Testis (tissue), 2 donors: Measurements from ENCODE around the gene GALNT12.

Source experiments
- POLR2A ChIP-seq: fragments of 450-650 bp; IDR thresholded peaks from one replicate; pipeline ENCODE4 v1.6.1; 2017; ENCODE audit warnings: antibody characterized with exemption, mild to moderate bottlenecking, moderate library complexity
- TF ChIP-seq, protein P1 (sequence below), 3 experiments: fragments of 450-650 bp in 2 of 3; fragments of 200-600 bp in 1 of 3; sonication (generic) in 1 of 3; IDR thresholded peaks; one replicate each; pipeline ENCODE4 v1.5.1; 2016 to 2019; ENCODE audit warnings: antibody characterized with exemption in 3 of 3, mild to moderate bottlenecking in 2 of 3, moderate library complexity in 1 of 3

DNA sequence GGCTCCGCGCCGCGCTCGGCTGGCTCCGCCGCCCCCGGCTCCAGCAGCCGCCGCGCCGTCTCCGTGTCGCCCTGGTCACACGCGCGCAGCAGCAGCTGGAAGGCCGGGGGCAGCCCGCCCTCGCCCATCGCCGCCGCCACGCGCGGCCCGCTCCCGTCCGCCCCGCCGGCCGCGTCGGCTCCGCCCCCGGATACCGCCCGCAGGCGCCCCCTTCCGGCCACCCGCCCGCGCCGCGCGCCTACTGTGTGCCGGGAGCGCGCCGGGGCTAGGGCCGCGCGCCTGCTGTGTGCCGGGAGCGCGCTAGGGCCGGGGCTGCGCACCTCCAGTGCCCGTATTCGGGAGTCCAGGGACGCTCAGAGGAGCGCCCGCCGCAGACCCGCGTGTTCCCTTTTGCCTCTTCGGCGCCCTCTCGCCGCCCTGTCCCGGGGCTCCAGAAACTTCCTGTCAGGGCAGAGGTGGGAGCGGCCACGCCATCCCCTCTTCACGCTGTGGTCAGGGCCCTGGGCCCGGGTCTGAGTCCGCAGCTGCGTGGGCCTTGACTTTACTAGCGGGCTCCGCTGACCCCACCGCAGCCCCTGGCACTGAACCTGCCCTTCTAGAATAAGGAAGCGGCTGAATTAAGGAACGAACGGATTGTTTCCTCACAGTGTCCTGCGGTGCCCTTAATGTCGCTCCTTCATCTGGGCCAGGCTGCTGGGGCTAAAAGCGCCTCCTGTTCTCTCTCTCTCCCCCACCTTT is 10.9 kb upstream of the GALNT12 start, which contains the start of gene ANKS6:
- TF ChIP-seq, protein P1, sequence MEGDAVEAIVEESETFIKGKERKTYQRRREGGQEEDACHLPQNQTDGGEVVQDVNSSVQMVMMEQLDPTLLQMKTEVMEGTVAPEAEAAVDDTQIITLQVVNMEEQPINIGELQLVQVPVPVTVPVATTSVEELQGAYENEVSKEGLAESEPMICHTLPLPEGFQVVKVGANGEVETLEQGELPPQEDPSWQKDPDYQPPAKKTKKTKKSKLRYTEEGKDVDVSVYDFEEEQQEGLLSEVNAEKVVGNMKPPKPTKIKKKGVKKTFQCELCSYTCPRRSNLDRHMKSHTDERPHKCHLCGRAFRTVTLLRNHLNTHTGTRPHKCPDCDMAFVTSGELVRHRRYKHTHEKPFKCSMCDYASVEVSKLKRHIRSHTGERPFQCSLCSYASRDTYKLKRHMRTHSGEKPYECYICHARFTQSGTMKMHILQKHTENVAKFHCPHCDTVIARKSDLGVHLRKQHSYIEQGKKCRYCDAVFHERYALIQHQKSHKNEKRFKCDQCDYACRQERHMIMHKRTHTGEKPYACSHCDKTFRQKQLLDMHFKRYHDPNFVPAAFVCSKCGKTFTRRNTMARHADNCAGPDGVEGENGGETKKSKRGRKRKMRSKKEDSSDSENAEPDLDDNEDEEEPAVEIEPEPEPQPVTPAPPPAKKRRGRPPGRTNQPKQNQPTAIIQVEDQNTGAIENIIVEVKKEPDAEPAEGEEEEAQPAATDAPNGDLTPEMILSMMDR (IDR thresholded peaks at IDR 0.05), result peak in 2 of 3 experiments; percentile 29 to 84
- TF ChIP-seq POLR2A, result no peak
